IMR-90 (cell line): ENCODE measurements around the gene SLC5A2. TPM values are rescaled to one million over a fixed set of nuclear protein-coding genes. Genes with fewer than 3 reads are reported as not detected.

Experiments
- ATAC-seq: fragments of 200-7000 bp; cut with Tn5 transposase; 2 replicates; pipeline ENCODE4 v1.9.1; 2020; ENCODE audit warnings: low read depth, mild to moderate bottlenecking, moderate library complexity
- BruUV-seq: library from RNA; stranded (reverse); fragments of 400-500 nt; replicated peaks from 2 replicates; lab custom pipeline; 2021; lab: Mats Ljungman, UMichigan
- CTCF ChIA-PET: fragments of 300-600 bp; formaldehyde crosslinking; extraction: SDS; loops from one replicate; lab custom pipeline; 2021; ENCODE audit warnings: antibody characterized with exemption; lab: Yijun Ruan, JAX
- POLR2A ChIA-PET: fragments of 300-600 bp; sonication (Branson Sonifier 250); formaldehyde crosslinking; loops from one replicate; lab custom pipeline; 2022; ENCODE audit warnings: antibody characterized with exemption; ENCODE audit not compliant: unreplicated experiment; lab: Charles Lee
- DNase-seq: peaks from one replicate; pipeline ENCODE4 v3.0.0; 2013
- H2AFZ ChIP-seq: replicated peaks from 2 replicates; pipeline ENCODE3; 2013; ENCODE audit warnings: low read length, mild to moderate bottlenecking; ENCODE audit not compliant: poor library complexity
- H2AK5ac ChIP-seq: 2 replicates; pipeline ENCODE4 v1.6.1; 2013; ENCODE audit warnings: low read depth, low read length, inconsistent platforms
- H2AK9ac ChIP-seq: replicated peaks from 2 replicates; pipeline ENCODE3; 2013; ENCODE audit warnings: mild to moderate bottlenecking, low read depth, low read length, moderate library complexity; ENCODE audit not compliant: poor library complexity
- H2BK120ac ChIP-seq: 2 replicates; pipeline ENCODE4 v1.6.1; 2013; ENCODE audit warnings: low read depth, low read length, inconsistent platforms
- H2BK15ac ChIP-seq: 3 replicates; pipeline ENCODE4 v1.6.1; 2013; ENCODE audit warnings: low read depth, low read length, inconsistent platforms
- H2BK20ac ChIP-seq: 2 replicates; pipeline ENCODE4 v1.6.1; 2013; ENCODE audit warnings: low read depth, mild to moderate bottlenecking, inconsistent platforms, low read length, moderate library complexity
- H2BK5ac ChIP-seq: 2 replicates; pipeline ENCODE4 v1.6.1; 2013; ENCODE audit warnings: mild to moderate bottlenecking, low read depth, low read length, inconsistent platforms; ENCODE audit not compliant: poor library complexity, severe bottlenecking
- H3K14ac ChIP-seq: replicated peaks from 2 replicates; pipeline ENCODE4 v1.6.1; 2013; ENCODE audit warnings: low read depth, low read length, inconsistent platforms
- H3K18ac ChIP-seq: 2 replicates; pipeline ENCODE4 v1.6.1; 2013; ENCODE audit warnings: low read depth, low read length, control low read depth
- H3K23ac ChIP-seq: 2 replicates; pipeline ENCODE4 v1.6.1; 2013; ENCODE audit warnings: low read depth, low read length, inconsistent platforms
- H3K27ac ChIP-seq: 2 replicates; pipeline ENCODE4 v1.5.1; 2013; ENCODE audit warnings: mild to moderate bottlenecking, control low read depth, low read length; ENCODE audit not compliant: insufficient read depth
- H3K27me3 ChIP-seq: 2 replicates; pipeline ENCODE4 v1.6.1; 2013; ENCODE audit warnings: low read length; ENCODE audit not compliant: control insufficient read depth, insufficient read depth
- H3K36me3 ChIP-seq: 2 replicates; pipeline ENCODE4 v1.6.1; 2013; ENCODE audit warnings: low read length, mixed read lengths; ENCODE audit not compliant: control insufficient read depth, insufficient read depth
- H3K4ac ChIP-seq: 2 replicates; pipeline ENCODE4 v1.6.1; 2013; ENCODE audit warnings: low read depth, low read length, inconsistent platforms
- H3K4me1 ChIP-seq: 2 replicates; pipeline ENCODE4 v1.6.1; 2013; ENCODE audit warnings: low read length, mixed read lengths; ENCODE audit not compliant: control insufficient read depth, insufficient read depth
- H3K4me2 ChIP-seq: 2 replicates; pipeline ENCODE4 v1.6.1; 2013; ENCODE audit warnings: low read depth, mild to moderate bottlenecking, control low read depth, low read length, moderate library complexity
- H3K4me3 ChIP-seq: 2 replicates; pipeline ENCODE4 v1.5.1; 2013; ENCODE audit warnings: low read depth, mild to moderate bottlenecking, control low read depth, low read length, moderate library complexity; ENCODE audit not compliant: insufficient read depth
- H3K56ac ChIP-seq: 2 replicates; pipeline ENCODE4 v1.6.1; 2013; ENCODE audit warnings: low read length, inconsistent platforms; ENCODE audit not compliant: insufficient read depth; ENCODE audit errors: extremely low read depth
- H3K79me1 ChIP-seq, 2 experiments: 2 replicates each; pipeline ENCODE4 v1.6.1; 2013; ENCODE audit warnings: low read length in 2 of 2, inconsistent platforms in 1 of 2, low read depth in 1 of 2
- H3K9ac ChIP-seq: 2 replicates; pipeline ENCODE4 v1.6.1; 2013; ENCODE audit warnings: low read depth, low read length, control low read depth
- H3K9me1 ChIP-seq: 2 replicates; pipeline ENCODE4 v1.6.1; 2013; ENCODE audit warnings: low read length, inconsistent platforms; ENCODE audit not compliant: insufficient read depth
- H3K9me3 ChIP-seq: 2 replicates; pipeline ENCODE4 v1.6.1; 2013; ENCODE audit warnings: low read length; ENCODE audit not compliant: control insufficient read depth, insufficient read depth
- H4K20me1 ChIP-seq: 2 replicates; pipeline ENCODE4 v1.6.1; 2013; ENCODE audit warnings: low read length, inconsistent platforms; ENCODE audit not compliant: insufficient read depth
- H4K5ac ChIP-seq: 2 replicates; pipeline ENCODE4 v1.6.1; 2013; ENCODE audit warnings: mild to moderate bottlenecking, low read depth, low read length, control low read depth
- H4K8ac ChIP-seq, 2 experiments: 2 replicates each; pipeline ENCODE4 v1.6.1; 2013; ENCODE audit warnings: low read depth in 2 of 2, low read length in 2 of 2, control low read depth in 1 of 2, inconsistent platforms in 1 of 2
- H4K91ac ChIP-seq: 2 replicates; pipeline ENCODE4 v1.6.1; 2013; ENCODE audit warnings: low read depth, low read length, inconsistent platforms; ENCODE audit not compliant: insufficient read depth
- BHLHE40 ChIP-seq: fragments of 150-350 bp; IDR thresholded peaks from 2 replicates; pipeline ENCODE4 v1.6.1; 2016; ENCODE audit warnings: mild to moderate bottlenecking, low read depth, low read length
- CEBPB ChIP-seq: IDR thresholded peaks from 2 replicates; pipeline ENCODE4 v1.6.1; 2012; ENCODE audit warnings: low read depth, low read length, improper control_type of control experiment
- CTCF ChIP-seq: conservative IDR thresholded peaks from 2 replicates; pipeline ENCODE4 v1.5.1; 2012; ENCODE audit warnings: mild to moderate bottlenecking, low read depth, low read length, improper control_type of control experiment
- ELK1 ChIP-seq: fragments of 150-350 bp; IDR thresholded peaks from 2 replicates; pipeline ENCODE4 v1.6.1; 2016; ENCODE audit warnings: low read depth, mild to moderate bottlenecking, low read length, moderate library complexity, borderline replicate concordance
- MAFK ChIP-seq: IDR thresholded peaks from 2 replicates; pipeline ENCODE4 v1.6.1; 2012; ENCODE audit warnings: low read depth, low read length, improper control_type of control experiment
- MAZ ChIP-seq: IDR thresholded peaks from 2 replicates; pipeline ENCODE4 v1.6.1; 2012; ENCODE audit warnings: low read depth, mild to moderate bottlenecking, low read length, improper control_type of control experiment, moderate library complexity, borderline replicate concordance
- RFX5 ChIP-seq: IDR thresholded peaks from 2 replicates; pipeline ENCODE4 v1.8.0; 2012; ENCODE audit warnings: low read depth, mild to moderate bottlenecking, low read length, moderate library complexity
- SMC3 ChIP-seq: fragments of 150-350 bp; IDR thresholded peaks from 2 replicates; pipeline ENCODE4 v1.6.1; 2016; ENCODE audit warnings: low read depth, mild to moderate bottlenecking, antibody characterized with exemption, low read length, moderate library complexity
- USF2 ChIP-seq: fragments of 150-350 bp; IDR thresholded peaks from 2 replicates; pipeline ENCODE4 v1.6.1; 2017; ENCODE audit warnings: mild to moderate bottlenecking, antibody characterized with exemption, low read length, low read depth
- WGBS, 2 experiments: methylation state at CpG; one replicate each; pipeline versions ENCODE4 v1.1.5 to v1.1.7; 2013; ENCODE audit warnings: missing lambda C conversion rate in 2 of 2; ENCODE audit not compliant: insufficient read length in 1 of 2; ENCODE audit errors: extremely low coverage in 2 of 2; 5-methylcytosine and 5-hydroxymethylcytosine counted together
- dilution Hi-C: fragments of 300-500 bp; cut with HindIII; formaldehyde crosslinking; loops from one replicate; pipeline ENCODE4 v1.14.3; 2018; ENCODE audit warnings: low sequenced_read_pairs; ENCODE audit not compliant: unreplicated experiment
- in situ Hi-C: fragments of 300-500 bp; cut with MboI; formaldehyde crosslinking; loops from 3 replicates; pipeline ENCODE4 v1.14.3; 2019; ENCODE audit warnings: low sequenced_read_pairs, inconsistent platforms, mixed read lengths
- intact Hi-C: fragments of 100-400 bp; cut with micrococcal nuclease; formaldehyde crosslinking; loops from 2 replicates; pipeline ENCODE4 v1.10.0; 2022
- polyA plus RNA-seq, 3 experiments: library from polyadenylated mRNA; depleted of rRNA; stranded (reverse); fragments of >200 nt; gene quantifications; 2 replicates each; pipeline ENCODE4 v1.2.3, GENCODE V29; 2012; ENCODE audit warnings: low replicate concordance in 1 of 3
- total RNA-seq: library from RNA; depleted of rRNA; stranded (reverse); fragments of >200 nt; gene quantifications from 2 replicates; pipeline ENCODE4 v1.2.3, GENCODE V29; 2012

The SLC5A2 gene
- total and polyA plus RNA-seq, 2 of the 4 experiments (the other 2 are of a cell fraction) = not detected

- TF ChIP-seq MAFK (no peak), USF2 (no peak), SMC3 (no peak), MAZ (no peak), CTCF (no peak), RFX5 (no peak), CEBPB (no peak), BHLHE40 (no peak), ELK1 (no peak)
- H4K20me1 ChIP-seq = no peaks in the 10 kb centered on the region
- H2AK5ac ChIP-seq = no peak overlapping the region
- H3K79me1 ChIP-seq = no peaks in the 10 kb centered on the region
- H3K14ac ChIP-seq = no peak overlapping the region
- H3K9me3 ChIP-seq = peaks cover 4% of the 10 kb centered on the region; the same call in 1 of the 2 replicates
- no peak overlapping the region for H2BK15ac ChIP-seq
- H3K4me2 ChIP-seq = peak overlapping the region; percentile 60; the same call in 1 of the 2 replicates
- dilution Hi-C loops = no loop called here
- H3K4me3 ChIP-seq = no peak overlapping the region
- in situ Hi-C loops = no loop called here
- intact Hi-C loops = no loop called here
- H4K8ac ChIP-seq = no peak overlapping the region
- no peak overlapping the region for H2AK9ac ChIP-seq
- WGBS, 2 experiments = 5% methylated on average over 24 of the region's 57 CpGs; no CpG with 5 or more reads in 1 of the 2 experiments
- H3K23ac ChIP-seq = no peak overlapping the region
- ChIA-PET POLR2A (no interaction called here), CTCF (interaction anchor here (0.5 to 0.6 kb wide), 2 partner anchors 13 to 48 kb away, joined by 3 to 4 read pairs; no protein-coding TSS in a partner anchor)
- H3K4ac ChIP-seq = no peak overlapping the region
- H3K9me1 ChIP-seq = no peaks in the 10 kb centered on the region
- no peak overlapping the region for H4K91ac ChIP-seq
- H4K5ac ChIP-seq = no peak overlapping the region
- no peak overlapping the region for H3K9ac ChIP-seq
- H2BK5ac ChIP-seq = no peak overlapping the region
- no peak overlapping the region for H3K56ac ChIP-seq
- H3K27ac ChIP-seq = no peak overlapping the region
- BruUV-seq = no TSS peak
- no peak overlapping the region for H3K18ac ChIP-seq
- no peak overlapping the region for H2AFZ ChIP-seq
- ATAC-seq = no peak
- no peaks in the 10 kb centered on the region; the same call in 1 of the 2 replicates for H3K4me1 ChIP-seq
- H3K27me3 ChIP-seq = peaks cover 23% of the 10 kb centered on the region
- H2BK120ac ChIP-seq = no peak overlapping the region
- H2BK20ac ChIP-seq = no peak overlapping the region
- no peaks in the 10 kb centered on the region for H3K36me3 ChIP-seq
- no peak for DNase-seq
These were observed 54.7 kb downstream of the SLC5A2 start for GRCh38 chr16:31537362-31538242.
